Smooth muscle cell (in vitro differentiated cells): ENCODE data around the gene CCDC120. TPM values are rescaled to one million over a fixed set of nuclear protein-coding genes. Genes with fewer than 3 reads are reported as not detected.

Source experiments
- DNase-seq: peaks from one replicate; lab custom pipeline; 2025; ENCODE audit not compliant: unreplicated experiment; lab: John Stamatoyannopoulos, UW
- H2AFZ ChIP-seq: fragments of 200-600 bp; sonication (generic); 2 replicates; pipeline ENCODE4 v1.6.0; 2016; ENCODE audit warnings: antibody characterized with exemption, low read depth, mild to moderate bottlenecking
- H3F3A ChIP-seq: fragments of 200-600 bp; sonication (generic); 2 replicates; pipeline ENCODE4 v1.6.0; 2017; ENCODE audit warnings: antibody characterized with exemption, low read depth
- H3K27ac ChIP-seq: fragments of 200-600 bp; sonication (generic); 2 replicates; pipeline ENCODE4 v1.5.1; 2016; ENCODE audit warnings: low read depth, mild to moderate bottlenecking
- H3K27me3 ChIP-seq: fragments of 200-600 bp; sonication (generic); 2 replicates; pipeline ENCODE4 v1.6.1; 2016; ENCODE audit warnings: low read depth, mild to moderate bottlenecking
- H3K36me3 ChIP-seq: fragments of 200-600 bp; sonication (generic); 2 replicates; pipeline ENCODE4 v1.5.1; 2016; ENCODE audit warnings: low read depth
- H3K4me1 ChIP-seq: fragments of 200-600 bp; sonication (generic); 2 replicates; pipeline ENCODE4 v1.5.1; 2016; ENCODE audit warnings: low read depth
- H3K4me2 ChIP-seq: fragments of 200-600 bp; sonication (generic); 2 replicates; pipeline ENCODE4 v1.6.0; 2016; ENCODE audit warnings: mild to moderate bottlenecking
- H3K4me3 ChIP-seq: fragments of 200-600 bp; sonication (generic); 2 replicates; pipeline ENCODE4 v1.5.1; 2016; ENCODE audit warnings: mild to moderate bottlenecking
- H3K79me2 ChIP-seq: fragments of 200-600 bp; sonication (generic); 2 replicates; pipeline ENCODE4 v1.6.0; 2016; ENCODE audit warnings: low read depth, mild to moderate bottlenecking
- H3K9ac ChIP-seq: fragments of 200-600 bp; sonication (generic); 2 replicates; pipeline ENCODE4 v1.6.0; 2016; ENCODE audit warnings: low read depth
- H3K9me3 ChIP-seq: fragments of 200-600 bp; sonication (generic); replicated peaks from 2 replicates; pipeline ENCODE4 v1.5.1; 2016; ENCODE audit warnings: low read depth
- H4K20me1 ChIP-seq: fragments of 200-600 bp; sonication (generic); 2 replicates; pipeline ENCODE4 v1.6.0; 2016; ENCODE audit warnings: low read depth
- CTCF ChIP-seq: fragments of 200-600 bp; sonication (generic); IDR thresholded peaks from 2 replicates; pipeline ENCODE4 v1.5.1; 2017; ENCODE audit warnings: borderline replicate concordance, mild to moderate bottlenecking, antibody characterized with exemption; ENCODE audit not compliant: insufficient read depth, poor library complexity, severe bottlenecking
- WGBS: methylation state at CpG from one replicate; pipeline ENCODE4 v1.1.7; 2016; ENCODE audit warnings: low lambda C conversion rate; 5-methylcytosine and 5-hydroxymethylcytosine counted together
- polyA plus RNA-seq: library from polyadenylated mRNA; unstranded; fragments of >200 nt; fragmentation: Nextera tagmentation; extraction: Ambion mirVana; gene quantifications from 2 replicates; pipeline ENCODE4 v1.2.1, GENCODE V29; 2016
- total RNA-seq: library from RNA; depleted of rRNA; stranded (reverse); fragments of >200 nt; gene quantifications from 2 replicates; pipeline ENCODE4 v1.2.3, GENCODE V29; 2014

CCDC120 gene
- total and polyA plus RNA-seq, 2 experiments from 2014 or later = 2.0 to 5.4 TPM

GRCh38 chrX:49103637-49104036 lies 44.8 kb downstream of the CCDC120 start:
- no peak overlapping the region for H3K4me2 ChIP-seq
- H3F3A ChIP-seq = no peaks in the 10 kb centered on the region
- no peaks in the 10 kb centered on the region for H4K20me1 ChIP-seq
- no peaks in the 10 kb centered on the region for H3K4me1 ChIP-seq
- H3K9me3 ChIP-seq = no peaks in the 10 kb centered on the region
- H3K79me2 ChIP-seq = no peaks in the 10 kb centered on the region
- H3K9ac ChIP-seq = no peak overlapping the region
- TF ChIP-seq CTCF = no peak
- H2AFZ ChIP-seq = no peak overlapping the region
- H3K27ac ChIP-seq = no peak overlapping the region
- H3K27me3 ChIP-seq = no peaks in the 10 kb centered on the region
- DNase-seq = no peak
- no peak overlapping the region for H3K4me3 ChIP-seq
- no peaks in the 10 kb centered on the region for H3K36me3 ChIP-seq
- WGBS = 72% methylated on average over 3 of the region's 3 CpGs

- Histone ChIP-seq H3K4me3 (no peak overlapping the region), H3K27ac (no peak overlapping the region), H3K9ac (no peak overlapping the region), H3K79me2 (no peaks in the 10 kb centered on the region), H3K9me3 (no peaks in the 10 kb centered on the region), H3F3A (no peaks in the 10 kb centered on the region), H3K4me2 (no peak overlapping the region), H4K20me1 (no peaks in the 10 kb centered on the region), H3K27me3 (no peaks in the 10 kb centered on the region), H2AFZ (no peak overlapping the region), H3K36me3 (no peaks in the 10 kb centered on the region), H3K4me1 (no peaks in the 10 kb centered on the region)
- 89% methylated on average over 4 of the region's 4 CpGs for WGBS
- no peak for DNase-seq
- TF ChIP-seq CTCF = no peak
These were observed 47.5 kb downstream of the CCDC120 start for GRCh38 chrX:49106296-49106695.

GRCh38 chrX:49106930-49107329 lies 48.1 kb downstream of the CCDC120 start:
- Histone ChIP-seq H3K4me3 (no peak overlapping the region), H3K27me3 (no peaks in the 10 kb centered on the region), H3F3A (no peaks in the 10 kb centered on the region), H3K4me1 (no peaks in the 10 kb centered on the region), H2AFZ (no peak overlapping the region), H3K27ac (no peak overlapping the region), H3K79me2 (no peaks in the 10 kb centered on the region), H3K9me3 (no peaks in the 10 kb centered on the region), H3K4me2 (no peak overlapping the region), H3K36me3 (peaks cover 2% of the 10 kb centered on the region), H3K9ac (no peak overlapping the region), H4K20me1 (no peaks in the 10 kb centered on the region)
- no peak for DNase-seq
- WGBS = 57% methylated on average over 7 of the region's 7 CpGs
- TF ChIP-seq CTCF = peak; percentile 30

- no peak for TF ChIP-seq CTCF
- Histone ChIP-seq H4K20me1 (no peaks in the 10 kb centered on the region), H3F3A (no peaks in the 10 kb centered on the region)
These were observed 49.8 kb downstream of the CCDC120 start for GRCh38 chrX:49108641-49109040.

More at GRCh38 chrX:49108641-49109040, 49.8 kb downstream of the CCDC120 start:
- Histone ChIP-seq H3K36me3 (peaks cover 4% of the 10 kb centered on the region), H3K27me3 (no peaks in the 10 kb centered on the region), H3K9ac (no peak overlapping the region), H3K4me2 (no peak overlapping the region), H3K27ac (no peak overlapping the region), H3K4me3 (no peak overlapping the region), H2AFZ (no peak overlapping the region), H3K4me1 (no peaks in the 10 kb centered on the region), H3K9me3 (no peaks in the 10 kb centered on the region), H3K79me2 (no peaks in the 10 kb centered on the region)
- DNase-seq = no peak
- 80% methylated on average over 2 of the region's 2 CpGs for WGBS
